HG03095 (cell line): Measurements from ENCODE around the gene LHFPL4.
"Not testable (repeated sequence)": the region's sequence is repeated elsewhere in the genome, so short reads cannot be mapped to it uniquely, and the experiment has no call there.

Source experiments
- ATAC-seq: cut with Tn5 transposase; IDR thresholded peaks from one replicate; pipeline ENCODE4 v1.9.1; 2021; ENCODE audit warnings: moderate library complexity; ENCODE audit not compliant: unreplicated experiment

LHFPL4 gene

DNA sequence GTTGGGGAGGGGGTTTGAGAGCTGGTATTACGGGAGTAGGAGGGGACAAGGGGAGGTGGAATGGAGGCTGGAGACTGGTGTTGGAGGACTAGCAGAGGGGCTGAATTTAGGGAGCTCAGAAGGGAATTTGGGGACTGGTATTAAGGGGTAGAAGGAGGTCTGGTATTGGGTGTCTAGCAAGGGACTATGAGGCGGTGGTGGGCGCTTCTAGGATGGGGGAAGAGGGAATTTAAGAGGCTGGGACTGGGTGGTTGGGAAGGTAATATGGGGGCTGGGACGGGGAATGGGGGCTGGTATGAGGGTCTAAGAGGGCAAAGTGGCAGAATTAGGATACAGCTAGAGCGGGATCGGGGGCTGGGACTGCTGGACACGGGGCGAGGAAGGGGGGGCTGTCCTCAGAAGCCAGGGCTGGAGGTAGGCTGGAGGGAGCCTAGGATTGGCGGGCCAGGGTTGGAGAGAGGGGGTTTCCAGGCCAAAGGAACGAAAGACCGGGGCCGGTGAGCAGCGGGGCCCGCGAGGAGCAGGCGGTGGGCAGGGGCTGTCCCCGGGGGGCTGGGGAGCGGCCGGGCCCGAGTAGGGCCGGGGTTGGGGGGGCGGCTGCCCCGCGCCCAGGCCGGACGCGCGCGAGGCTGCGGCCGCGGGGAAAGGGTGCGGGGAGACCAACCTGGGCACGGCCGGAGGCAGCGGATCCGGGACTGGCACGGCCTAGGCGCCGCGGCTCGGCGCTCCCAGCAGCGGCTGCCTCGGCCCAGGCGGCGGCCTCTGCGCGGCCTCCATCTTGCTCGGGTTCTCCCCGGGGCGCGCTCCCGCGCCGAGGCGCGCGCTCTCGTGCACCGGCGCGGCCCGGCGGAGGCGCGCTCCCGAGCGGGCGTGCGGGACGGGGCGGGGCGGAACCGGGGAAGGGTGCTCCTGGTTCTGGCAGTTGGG, at the start of gene LHFPL4:
TSS of gene LHFPL4 (minus strand) at position 802 of the 927 bp plus-strand sequence. CDS start 1,143 bp downstream, outside the sequence.
- no peak for ATAC-seq

GRCh38 chr3:9602620-9603019, 49.0 kb upstream of the LHFPL4 start:
- no peak for ATAC-seq

- ATAC-seq = not testable (repeated sequence)
Measured at GRCh38 chr3:9601006-9601581, 47.5 kb upstream of the LHFPL4 start.

GRCh38 chr3:9600597-9600996, 47.0 kb upstream of the LHFPL4 start:
- no peak for ATAC-seq

- ATAC-seq = no peak
Measured at GRCh38 chr3:9598783-9599387, 45.3 kb upstream of the LHFPL4 start.

GRCh38 chr3:9595877-9596276, 42.3 kb upstream of the LHFPL4 start:
- ATAC-seq = no peak

DNA sequence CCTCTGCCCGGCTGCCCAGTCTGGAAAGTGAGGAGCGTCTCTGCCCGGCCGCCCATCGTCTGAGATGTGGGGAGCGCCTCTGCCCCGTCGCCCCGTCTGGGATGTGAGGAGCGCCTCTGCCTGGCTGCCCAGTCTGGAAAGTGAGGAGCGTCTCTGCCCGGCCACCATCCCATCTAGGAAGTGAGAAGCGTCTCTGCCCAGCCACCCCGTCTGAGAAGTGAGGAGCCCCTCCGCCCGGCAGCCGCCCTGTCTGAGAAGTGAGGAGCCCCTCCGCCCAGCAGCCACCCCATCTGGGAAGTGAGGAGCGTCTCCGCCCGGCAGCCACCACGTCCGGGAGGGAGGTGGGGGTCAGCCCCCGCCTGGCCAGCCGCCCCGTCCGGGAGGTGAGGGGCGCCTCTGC, 38.2 kb upstream of the LHFPL4 start:
- not testable (repeated sequence) for ATAC-seq

DNA sequence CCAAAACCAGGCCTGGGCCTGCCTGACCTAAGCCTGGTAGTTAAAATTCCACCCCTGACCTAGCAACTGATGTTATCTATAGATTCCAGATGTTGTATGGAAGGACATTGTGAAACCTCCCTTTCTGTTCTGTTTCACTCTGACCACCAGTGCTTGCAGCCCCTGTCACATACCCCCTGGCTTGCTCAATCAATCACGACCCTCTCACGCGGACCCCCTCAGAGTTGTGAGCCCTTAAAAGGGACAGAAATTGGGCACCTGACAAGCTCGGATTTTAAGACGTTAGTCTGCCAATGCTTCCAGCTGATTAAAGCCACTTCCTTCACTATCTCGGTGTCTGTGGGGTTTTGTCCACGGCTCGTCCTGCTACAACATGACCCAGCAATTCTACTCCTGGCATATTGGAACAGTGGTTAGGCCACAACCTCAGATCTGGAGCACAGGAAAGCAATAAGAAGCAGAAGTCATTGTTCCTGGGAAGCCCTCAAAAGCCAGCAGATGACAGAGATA, 36.7 kb upstream of the LHFPL4 start:
- no peak for ATAC-seq

DNA sequence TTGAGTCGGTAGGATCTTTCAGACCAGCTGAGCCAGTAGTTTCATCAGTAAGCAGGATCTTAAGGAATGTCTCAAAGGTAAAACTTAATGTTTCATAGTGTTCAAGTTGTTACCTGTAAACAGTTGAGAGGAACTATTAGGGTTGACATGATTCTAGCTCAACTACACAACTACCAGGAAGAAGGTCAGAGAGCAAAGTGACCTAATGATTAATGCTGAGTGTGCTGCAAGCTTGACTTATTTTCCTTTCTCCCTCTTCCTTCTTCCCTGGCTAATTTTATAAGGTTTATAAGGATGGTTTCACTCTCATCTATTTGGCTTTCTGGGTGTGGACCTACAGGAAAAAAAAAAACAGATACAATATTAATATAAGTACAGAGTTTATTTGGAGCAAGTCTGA, 30.2 kb upstream of the LHFPL4 start:
- ATAC-seq = no peak

DNA sequence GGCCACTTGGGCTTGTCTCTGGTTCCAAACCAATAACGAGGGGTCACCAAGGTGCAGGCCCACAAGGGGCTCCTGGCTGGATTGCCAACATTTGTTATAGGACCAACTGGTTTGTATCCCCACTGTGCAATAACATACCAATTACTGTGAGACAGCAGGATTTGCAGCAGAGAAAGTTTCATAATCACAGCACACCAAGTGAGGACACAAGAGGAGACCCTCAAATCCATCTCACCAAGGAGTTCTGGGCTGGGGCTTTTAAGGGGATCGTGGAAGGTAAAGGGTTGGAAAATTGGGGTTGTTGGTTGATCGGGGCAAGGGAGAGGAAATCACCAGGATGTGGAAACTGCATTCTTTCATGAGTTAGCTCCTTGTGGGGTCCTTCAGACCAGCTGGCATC, 29.7 kb upstream of the LHFPL4 start:
- no peak for ATAC-seq

DNA sequence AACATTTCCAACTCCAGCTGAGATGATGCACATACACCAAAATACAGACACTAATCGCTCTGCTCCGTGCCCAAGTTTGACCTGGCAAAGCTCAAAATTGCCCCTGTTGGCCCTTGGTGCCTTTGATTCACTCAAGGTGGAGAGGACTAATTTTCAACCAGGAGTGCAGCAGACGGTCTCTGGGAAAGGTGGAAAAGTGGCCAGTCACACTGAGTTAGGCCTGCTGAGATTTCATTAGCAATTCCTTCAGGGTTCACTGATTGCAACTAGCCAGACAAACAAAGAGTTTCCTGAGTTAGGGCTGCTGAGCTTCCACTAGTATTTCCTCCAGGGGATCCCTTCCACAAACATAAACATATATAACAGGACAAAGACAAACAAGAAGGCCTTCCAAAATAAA, 28.7 kb upstream of the LHFPL4 start:
- no peak for ATAC-seq

DNA sequence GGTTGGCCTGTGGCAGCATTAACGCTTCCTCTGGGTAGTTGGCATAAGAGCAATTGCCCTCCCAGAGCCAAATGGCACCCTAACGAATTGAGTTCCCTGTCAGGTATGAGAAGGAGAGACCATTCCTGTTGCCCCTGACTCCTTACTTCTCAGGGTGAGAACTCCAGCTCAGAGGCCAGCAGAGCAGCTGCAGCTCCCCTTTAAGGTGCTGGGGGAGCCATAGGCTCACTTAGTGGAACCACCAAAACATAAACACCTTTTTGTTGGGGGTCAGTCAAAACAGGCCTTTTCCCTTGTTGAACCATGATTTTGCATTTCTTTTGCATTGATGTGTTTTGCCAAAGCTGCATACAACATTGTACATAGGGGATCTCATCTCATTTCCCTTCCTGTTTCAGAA, 28.1 kb upstream of the LHFPL4 start:
- no peak for ATAC-seq

DNA sequence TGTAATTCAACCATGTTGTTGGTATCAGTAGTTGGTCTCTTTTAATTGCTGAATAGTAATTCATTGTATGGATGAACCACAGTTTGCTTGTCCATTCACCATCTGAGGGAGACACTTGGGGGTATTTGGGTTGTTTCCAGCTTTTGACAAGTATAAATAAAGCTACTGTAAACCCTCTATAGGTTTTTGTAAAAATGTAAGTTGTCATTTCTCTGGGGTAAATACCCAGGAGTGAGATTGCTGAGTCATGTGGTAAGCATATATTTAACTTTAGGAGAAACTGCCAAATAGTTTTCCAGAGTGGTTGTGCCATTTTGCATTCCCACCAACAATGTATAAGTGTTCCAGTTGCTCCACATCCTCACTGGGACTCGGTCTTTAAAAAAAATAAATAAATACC, 15.4 kb upstream of the LHFPL4 start:
- ATAC-seq = no peak

DNA sequence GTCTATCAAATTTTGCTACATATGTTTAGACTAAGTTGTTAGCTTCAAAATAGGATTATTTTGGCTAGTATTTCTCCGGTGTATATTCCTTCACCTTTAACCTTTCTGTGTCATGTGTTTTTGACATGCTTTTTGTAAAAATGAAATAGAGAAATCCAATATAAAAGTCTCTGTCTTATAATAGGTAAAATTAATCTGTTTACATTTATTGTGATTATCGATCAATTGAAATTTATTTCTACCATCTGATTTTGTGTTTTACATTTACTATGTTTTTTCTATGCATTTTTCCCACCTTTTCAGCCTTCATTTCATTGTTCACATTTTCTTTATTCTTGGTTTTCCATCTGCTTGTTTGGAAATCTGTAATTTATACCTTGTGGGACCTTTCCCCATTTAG, 11.7 kb upstream of the LHFPL4 start:
- no peak for ATAC-seq

- no peak for ATAC-seq
Measured at GRCh38 chr3:9563851-9564250, 10.2 kb upstream of the LHFPL4 start.

DNA sequence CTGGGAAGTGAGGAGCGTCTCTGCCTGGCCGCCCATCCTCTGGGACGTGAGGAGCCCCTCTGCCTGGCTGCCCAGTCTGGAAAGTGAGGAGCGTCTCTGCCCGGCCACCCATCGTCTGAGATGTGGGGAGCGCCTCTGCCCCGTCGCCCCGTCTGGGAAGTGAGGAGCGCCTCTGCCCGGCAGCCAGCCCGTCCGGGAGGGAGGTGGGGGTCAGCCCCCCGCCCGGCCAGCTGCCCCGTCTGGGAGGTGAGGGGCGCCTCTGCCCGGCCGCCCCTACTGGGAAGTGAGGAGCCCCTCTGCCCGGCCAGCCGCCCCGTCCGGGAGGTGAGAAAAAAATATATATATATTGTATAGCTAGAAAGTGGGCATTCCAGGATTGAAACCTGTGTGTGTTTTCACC, 6.4 kb upstream of the LHFPL4 start:
- ATAC-seq = not testable (repeated sequence)

DNA sequence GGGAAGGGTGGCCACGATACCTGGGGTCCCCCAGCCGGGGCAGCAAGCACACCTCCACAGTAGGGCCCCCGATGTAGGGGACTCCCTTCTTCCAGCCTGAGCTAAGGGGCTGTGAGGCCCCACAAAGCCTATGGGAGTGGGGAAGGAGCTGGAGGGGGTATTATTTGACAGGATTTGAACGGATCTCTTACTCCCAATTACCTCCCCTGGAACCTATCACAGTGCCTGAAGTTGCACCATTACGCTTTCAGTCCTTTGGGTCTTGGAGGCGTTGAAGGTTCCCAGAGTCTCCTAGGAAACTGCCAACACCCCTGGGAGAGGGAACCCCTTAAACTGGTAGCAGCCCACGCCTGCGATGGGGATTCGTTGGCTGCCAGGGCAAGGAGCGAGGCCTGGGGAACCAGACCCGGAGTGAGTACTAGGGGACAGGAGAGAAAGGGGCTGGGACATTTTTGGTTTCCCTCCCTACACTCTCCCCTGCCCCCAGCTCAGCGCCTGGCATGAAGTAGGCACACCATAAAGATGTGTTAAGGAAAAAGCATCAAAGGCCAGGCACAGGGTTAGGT, 409 bp upstream of the LHFPL4 start:
- no peak for ATAC-seq

DNA sequence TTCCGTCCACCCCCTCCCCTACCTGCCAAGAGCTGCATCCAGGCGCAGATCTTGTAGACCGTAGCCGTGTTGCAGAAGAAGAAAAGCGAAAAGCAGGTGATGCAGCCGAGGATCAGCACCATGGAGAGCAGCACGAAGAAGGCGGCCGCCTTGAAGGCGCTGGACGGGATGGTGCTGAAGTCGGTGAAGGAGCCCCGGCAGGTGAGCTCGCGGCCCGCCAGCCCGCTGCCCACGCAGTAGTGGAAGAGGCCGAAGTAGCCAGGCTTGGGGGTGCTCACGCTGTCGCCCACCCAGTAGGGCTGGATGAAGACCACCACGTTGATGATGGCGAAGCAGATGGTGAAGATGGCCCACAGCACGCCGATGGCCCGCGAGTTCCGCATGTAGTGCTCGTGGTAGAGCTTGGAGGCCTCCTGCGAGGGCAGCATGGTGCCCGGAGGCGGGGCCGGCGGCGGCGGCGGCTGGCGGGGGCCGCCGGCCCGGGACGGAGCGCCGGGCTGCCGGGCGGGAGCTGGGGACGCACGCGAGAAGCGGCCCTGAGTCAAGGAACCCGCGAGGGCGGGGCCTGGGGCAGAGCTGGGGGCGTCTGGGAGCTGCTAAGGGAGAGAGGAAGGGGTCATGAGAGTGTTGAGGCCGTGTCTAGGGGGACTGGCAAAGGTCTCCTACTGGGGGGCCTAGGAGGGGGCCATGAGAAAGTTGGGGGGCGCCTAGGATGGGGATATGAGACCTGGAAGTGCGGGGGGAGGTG, 1.2 kb downstream of the LHFPL4 start:
- no peak for ATAC-seq

- no peak for ATAC-seq
Measured at GRCh38 chr3:9550999-9551398, 2.6 kb downstream of the LHFPL4 start.

DNA sequence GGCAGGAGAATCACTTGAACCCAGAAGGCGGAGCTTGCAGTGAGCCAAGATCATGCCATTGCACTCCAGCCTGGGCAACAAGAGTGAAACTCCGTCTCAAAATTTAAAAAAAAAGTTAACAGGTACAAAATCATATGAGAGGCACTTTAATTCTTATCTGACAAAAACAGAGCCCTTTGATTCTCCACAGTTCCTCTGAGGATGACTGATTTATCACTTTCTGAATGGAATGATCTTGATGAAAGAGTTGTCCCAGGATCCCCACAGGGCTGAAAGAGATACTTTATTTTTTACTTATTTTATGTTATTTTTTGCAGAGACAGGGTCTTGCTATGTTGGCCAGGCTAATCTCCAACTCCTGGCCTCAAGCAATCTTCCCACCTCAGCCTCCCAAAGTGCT, 4.0 kb downstream of the LHFPL4 start:
- no peak for ATAC-seq

DNA sequence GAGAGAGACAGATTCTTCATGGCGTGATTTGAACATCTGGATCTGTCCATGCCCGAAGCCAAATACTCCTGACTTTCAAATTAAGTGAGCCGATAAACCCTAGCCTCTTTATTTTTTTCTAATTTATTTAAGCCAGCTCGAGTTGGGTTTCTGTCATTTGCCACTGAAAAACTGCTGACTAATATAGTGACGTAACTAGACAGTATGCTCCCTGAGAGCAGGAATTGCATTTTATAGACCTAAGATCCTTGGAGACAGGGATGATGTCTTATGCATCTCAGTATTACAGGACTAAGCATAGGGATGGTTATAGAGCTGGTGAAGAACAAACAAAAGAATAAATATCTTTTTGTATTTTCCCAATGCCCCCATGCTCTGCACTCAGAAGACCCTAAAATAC, 4.6 kb downstream of the LHFPL4 start:
- ATAC-seq = no peak
